WTC11 (cell line): Measurements from ENCODE around the gene FBXW2. TPM values are rescaled to one million over a fixed set of nuclear protein-coding genes. Genes with fewer than 3 reads are reported as not detected.
A peak's percentile ranks its signal among the peaks of the same experiment; 100 is the strongest.

ENCODE experiments used
- ATAC-seq: fragments of 200-7000 bp; cut with Tn5 transposase; 2 replicates; pipeline ENCODE4 v1.10.0; 2021; ENCODE audit warnings: mild to moderate bottlenecking, moderate library complexity
- CTCF ChIA-PET: fragments of 300-600 bp; sonication (Branson Sonifier 250); formaldehyde crosslinking; loops from one replicate; lab custom pipeline; 2021; ENCODE audit warnings: antibody characterized with exemption; lab: Charles Lee
- POLR2A ChIA-PET: fragments of 350-600 bp; sonication (Branson Sonifier 250); formaldehyde crosslinking; loops from one replicate; lab custom pipeline; 2021; ENCODE audit warnings: antibody characterized with exemption; lab: Charles Lee
- DNase-seq: peaks from one replicate; pipeline ENCODE4 v3.0.0; 2021; ENCODE audit warnings: low spot score
- H3K27ac Mint-ChIP-seq: 2 replicates; pipeline ENCODE4 v1.8.0; 2021; ENCODE audit warnings: mixed read lengths
- H3K27me3 Mint-ChIP-seq: 2 replicates; pipeline ENCODE4 v1.8.0; 2021; ENCODE audit warnings: low read depth, mild to moderate bottlenecking, moderate library complexity, mixed read lengths
- H3K36me3 Mint-ChIP-seq: 2 replicates; pipeline ENCODE4 v1.8.0; 2021; ENCODE audit warnings: mixed read lengths
- H3K4me1 Mint-ChIP-seq: 2 replicates; pipeline ENCODE4 v1.8.0; 2022; ENCODE audit warnings: mixed read lengths
- H3K4me3 Mint-ChIP-seq: 2 replicates; pipeline ENCODE4 v1.8.0; 2021; ENCODE audit warnings: mild to moderate bottlenecking, moderate library complexity, mixed read lengths
- H3K9me3 Mint-ChIP-seq: 2 replicates; pipeline ENCODE4 v1.8.0; 2021; ENCODE audit warnings: mixed read lengths
- ARID4B ChIP-seq: sonication (generic); formaldehyde crosslinking; IDR thresholded peaks from 2 replicates; pipeline ENCODE4 v1.8.0; 2023; ENCODE audit warnings: missing genetic modification reagents, mild to moderate bottlenecking, borderline replicate concordance
- ATF1 ChIP-seq: sonication (generic); formaldehyde crosslinking; IDR thresholded peaks from 2 replicates; pipeline ENCODE4 v1.8.1; 2023; ENCODE audit warnings: mild to moderate bottlenecking, moderate library complexity, missing genetic modification reagents
- CDX4 ChIP-seq: fragments of 250-450 bp; sonication (Bioruptor Pico); IDR thresholded peaks from 2 replicates; pipeline ENCODE4 v1.9.0; 2021; ENCODE audit warnings: moderate library complexity, mild to moderate bottlenecking, inconsistent platforms, borderline replicate concordance
- EMX1 ChIP-seq: fragments of 250-450 bp; sonication (Bioruptor Pico); IDR thresholded peaks from 2 replicates; pipeline ENCODE4 v1.8.0; 2021; ENCODE audit warnings: mild to moderate bottlenecking
- JUN ChIP-seq: sonication (generic); formaldehyde crosslinking; IDR thresholded peaks from 2 replicates; pipeline ENCODE4 v1.8.0; 2023; ENCODE audit warnings: mild to moderate bottlenecking, missing genetic modification reagents
- MXD4 ChIP-seq: fragments of 250-450 bp; sonication (Bioruptor Pico); IDR thresholded peaks from 2 replicates; pipeline ENCODE4 v1.8.0; 2021; ENCODE audit warnings: mild to moderate bottlenecking, moderate library complexity, borderline replicate concordance
- NR2C2 ChIP-seq: sonication (generic); formaldehyde crosslinking; IDR thresholded peaks from 2 replicates; pipeline ENCODE4 v1.8.0; 2022; ENCODE audit warnings: mild to moderate bottlenecking, missing genetic modification reagents
- NR3C1 ChIP-seq: sonication (generic); formaldehyde crosslinking; conservative IDR thresholded peaks from 2 replicates; pipeline ENCODE4 v1.8.1; 2023; ENCODE audit warnings: low read depth, mild to moderate bottlenecking, missing genetic modification reagents
- PREB ChIP-seq: sonication (generic); formaldehyde crosslinking; IDR thresholded peaks from 2 replicates; pipeline ENCODE4 v1.8.1; 2022; ENCODE audit warnings: mild to moderate bottlenecking, missing genetic modification reagents, moderate library complexity, borderline replicate concordance
- SOX15 ChIP-seq: fragments of 250-450 bp; sonication (Bioruptor Pico); IDR thresholded peaks from 2 replicates; pipeline ENCODE4 v1.9.0; 2021; ENCODE audit warnings: mild to moderate bottlenecking
- ZNF121 ChIP-seq: sonication (generic); formaldehyde crosslinking; IDR thresholded peaks from 2 replicates; pipeline ENCODE4 v1.8.0; 2023; ENCODE audit warnings: missing genetic modification reagents
- ZNF138 ChIP-seq: sonication (generic); formaldehyde crosslinking; conservative IDR thresholded peaks from 2 replicates; pipeline ENCODE4 v1.8.1; 2022; ENCODE audit warnings: mild to moderate bottlenecking, moderate library complexity, missing genetic modification reagents
- ZNF232 ChIP-seq: sonication (generic); formaldehyde crosslinking; IDR thresholded peaks from 2 replicates; pipeline ENCODE4 v1.8.0; 2022; ENCODE audit warnings: mild to moderate bottlenecking, missing genetic modification reagents
- ZNF317 ChIP-seq: sonication (generic); formaldehyde crosslinking; IDR thresholded peaks from 2 replicates; pipeline ENCODE4 v1.8.1; 2023; ENCODE audit warnings: low read depth, mild to moderate bottlenecking, moderate library complexity, missing genetic modification reagents, borderline replicate concordance
- ZNF423 ChIP-seq: fragments of 250-450 bp; sonication (Bioruptor Pico); IDR thresholded peaks from 2 replicates; pipeline ENCODE4 v2.1.2; 2022; ENCODE audit warnings: mild to moderate bottlenecking, moderate library complexity
- ZNF671 ChIP-seq: fragments of 250-450 bp; sonication (Bioruptor Pico); IDR thresholded peaks from 2 replicates; pipeline ENCODE4 v1.8.0; 2021; ENCODE audit warnings: mild to moderate bottlenecking
- total RNA-seq: library from RNA; stranded (reverse); gene quantifications from 3 replicates; pipeline ENCODE4 v1.2.3, GENCODE V29; 2021
- TF ChIP-seq, protein P1 (sequence below): fragments of 250-450 bp; sonication (Bioruptor Pico); IDR thresholded peaks from 2 replicates; pipeline ENCODE4 v2.1.2; 2022; ENCODE audit warnings: mild to moderate bottlenecking, moderate library complexity
- TF ChIP-seq, protein P2 (sequence below): sonication (generic); formaldehyde crosslinking; IDR thresholded peaks from 2 replicates; pipeline ENCODE4 v1.8.0; 2022; ENCODE audit warnings: mild to moderate bottlenecking, missing genetic modification reagents
- TF ChIP-seq, protein P3 (sequence below): sonication (generic); formaldehyde crosslinking; IDR thresholded peaks from 2 replicates; pipeline ENCODE4 v1.8.1; 2022; ENCODE audit warnings: missing genetic modification reagents, borderline replicate concordance
- TF ChIP-seq, protein P4 (sequence below): sonication (generic); formaldehyde crosslinking; IDR thresholded peaks from 2 replicates; pipeline ENCODE4 v1.8.0; 2022; ENCODE audit warnings: mild to moderate bottlenecking, missing genetic modification reagents

FBXW2 gene
- total RNA-seq, 1 experiment from 2014 or later, result 59.8 TPM

DNA sequence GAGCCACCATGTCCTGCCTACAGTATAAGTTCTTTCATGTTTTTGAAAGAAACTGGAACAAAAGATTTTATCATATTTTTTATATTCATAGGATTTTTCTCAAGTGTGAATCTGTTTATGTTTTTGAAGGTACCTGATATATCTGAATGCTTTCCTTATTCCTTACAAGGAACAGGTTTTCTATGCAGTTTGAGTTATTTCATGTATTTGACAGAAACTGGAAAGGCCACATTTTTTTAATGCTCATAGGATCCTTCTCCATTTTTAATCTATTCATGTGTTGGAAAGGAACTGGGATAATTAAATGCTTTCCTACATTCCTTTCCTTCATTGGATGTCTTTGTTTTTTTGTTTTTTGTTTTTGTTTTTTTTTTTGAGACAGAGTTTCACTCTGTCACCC lies 15.7 kb upstream of the FBXW2 start:
- Mint-ChIP-seq H3K9me3 (peaks cover 61% of the 10 kb centered on the region), H3K27ac (no peak overlapping the region), H3K4me3 (no peak overlapping the region), H3K4me1 (no peaks in the 10 kb centered on the region), H3K27me3 (peaks cover 14% of the 10 kb centered on the region), H3K36me3 (peaks cover 37% of the 10 kb centered on the region)
- CTCF ChIA-PET, result no interaction called here
- POLR2A ChIA-PET, result no interaction called here
- no peak for TF ChIP-seq NR3C1 (CRISPR knock-in tag)
- no peak for TF ChIP-seq ZNF671 (CRISPR knock-in tag)
- TF ChIP-seq EMX1 (CRISPR knock-in tag), result no peak
- TF ChIP-seq SOX15 (CRISPR knock-in tag), result no peak
- no peak for TF ChIP-seq MXD4 (CRISPR knock-in tag)
- TF ChIP-seq ATF1 (CRISPR knock-in tag), result no peak
- TF ChIP-seq, protein P1, sequence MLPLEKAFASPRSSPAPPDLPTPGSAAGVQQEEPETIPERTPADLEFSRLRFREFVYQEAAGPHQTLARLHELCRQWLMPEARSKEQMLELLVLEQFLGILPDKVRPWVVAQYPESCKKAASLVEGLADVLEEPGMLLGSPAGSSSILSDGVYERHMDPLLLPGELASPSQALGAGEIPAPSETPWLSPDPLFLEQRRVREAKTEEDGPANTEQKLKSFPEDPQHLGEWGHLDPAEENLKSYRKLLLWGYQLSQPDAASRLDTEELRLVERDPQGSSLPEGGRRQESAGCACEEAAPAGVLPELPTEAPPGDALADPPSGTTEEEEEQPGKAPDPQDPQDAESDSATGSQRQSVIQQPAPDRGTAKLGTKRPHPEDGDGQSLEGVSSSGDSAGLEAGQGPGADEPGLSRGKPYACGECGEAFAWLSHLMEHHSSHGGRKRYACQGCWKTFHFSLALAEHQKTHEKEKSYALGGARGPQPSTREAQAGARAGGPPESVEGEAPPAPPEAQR, result no peak
- no peak for TF ChIP-seq ZNF121 (CRISPR knock-in tag)
- TF ChIP-seq CDX4 (CRISPR knock-in tag), result no peak
- TF ChIP-seq, protein P2, sequence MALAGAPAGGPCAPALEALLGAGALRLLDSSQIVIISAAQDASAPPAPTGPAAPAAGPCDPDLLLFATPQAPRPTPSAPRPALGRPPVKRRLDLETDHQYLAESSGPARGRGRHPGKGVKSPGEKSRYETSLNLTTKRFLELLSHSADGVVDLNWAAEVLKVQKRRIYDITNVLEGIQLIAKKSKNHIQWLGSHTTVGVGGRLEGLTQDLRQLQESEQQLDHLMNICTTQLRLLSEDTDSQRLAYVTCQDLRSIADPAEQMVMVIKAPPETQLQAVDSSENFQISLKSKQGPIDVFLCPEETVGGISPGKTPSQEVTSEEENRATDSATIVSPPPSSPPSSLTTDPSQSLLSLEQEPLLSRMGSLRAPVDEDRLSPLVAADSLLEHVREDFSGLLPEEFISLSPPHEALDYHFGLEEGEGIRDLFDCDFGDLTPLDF (CRISPR knock-in tag), result no peak
- no peak for TF ChIP-seq ARID4B (CRISPR knock-in tag)
- TF ChIP-seq, protein P3, sequence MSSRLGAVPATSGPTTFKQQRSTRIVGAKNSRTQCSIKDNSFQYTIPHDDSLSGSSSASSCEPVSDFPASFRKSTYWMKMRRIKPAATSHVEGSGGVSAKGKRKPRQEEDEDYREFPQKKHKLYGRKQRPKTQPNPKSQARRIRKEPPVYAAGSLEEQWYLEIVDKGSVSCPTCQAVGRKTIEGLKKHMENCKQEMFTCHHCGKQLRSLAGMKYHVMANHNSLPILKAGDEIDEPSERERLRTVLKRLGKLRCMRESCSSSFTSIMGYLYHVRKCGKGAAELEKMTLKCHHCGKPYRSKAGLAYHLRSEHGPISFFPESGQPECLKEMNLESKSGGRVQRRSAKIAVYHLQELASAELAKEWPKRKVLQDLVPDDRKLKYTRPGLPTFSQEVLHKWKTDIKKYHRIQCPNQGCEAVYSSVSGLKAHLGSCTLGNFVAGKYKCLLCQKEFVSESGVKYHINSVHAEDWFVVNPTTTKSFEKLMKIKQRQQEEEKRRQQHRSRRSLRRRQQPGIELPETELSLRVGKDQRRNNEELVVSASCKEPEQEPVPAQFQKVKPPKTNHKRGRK (CRISPR knock-in tag), result no peak
- TF ChIP-seq ZNF423, result no peak
- no peak for TF ChIP-seq JUN (CRISPR knock-in tag)
- no peak for ATAC-seq
- no peak for DNase-seq

DNA sequence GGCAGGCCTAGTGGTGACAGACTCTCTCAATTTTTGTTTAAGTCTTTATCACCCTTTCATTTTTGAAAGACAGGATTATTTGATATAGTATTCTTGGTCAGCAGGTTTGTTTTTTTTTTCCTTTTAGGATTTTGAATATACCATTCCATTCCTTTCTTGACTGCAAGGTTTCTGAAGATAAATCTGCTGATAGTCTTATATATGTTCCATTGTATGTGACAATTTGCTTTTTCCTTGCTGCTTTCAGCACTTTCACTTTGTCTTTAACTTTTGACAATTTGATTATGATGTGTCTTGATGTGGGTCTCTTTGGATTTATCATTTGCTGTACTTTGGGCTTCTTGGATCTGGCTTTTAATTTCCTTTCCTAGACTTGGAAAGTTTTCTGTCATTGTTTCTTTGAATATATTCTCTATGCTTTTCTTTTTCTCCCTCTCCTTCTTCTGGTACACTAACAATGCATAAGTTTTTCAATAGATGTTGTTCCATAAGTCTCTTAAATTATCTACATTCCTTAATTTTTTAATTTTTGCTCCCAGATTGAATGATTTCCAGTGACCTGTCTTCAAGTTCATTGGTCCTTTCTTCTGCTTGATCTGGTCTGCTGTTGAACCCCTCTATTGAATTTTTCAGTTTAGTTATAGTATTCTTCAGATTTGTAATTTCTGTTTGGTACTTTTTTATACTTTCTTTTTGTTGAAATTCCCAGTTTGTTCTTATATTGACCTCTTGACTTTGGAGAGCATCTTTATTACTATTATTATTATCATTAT lies 14.6 kb upstream of the FBXW2 start:
- no peak for DNase-seq
- ATAC-seq, result no peak
- TF ChIP-seq ZNF317, result peak; percentile 52; the same call in 1 of the 2 replicates
- TF ChIP-seq, protein P4, sequence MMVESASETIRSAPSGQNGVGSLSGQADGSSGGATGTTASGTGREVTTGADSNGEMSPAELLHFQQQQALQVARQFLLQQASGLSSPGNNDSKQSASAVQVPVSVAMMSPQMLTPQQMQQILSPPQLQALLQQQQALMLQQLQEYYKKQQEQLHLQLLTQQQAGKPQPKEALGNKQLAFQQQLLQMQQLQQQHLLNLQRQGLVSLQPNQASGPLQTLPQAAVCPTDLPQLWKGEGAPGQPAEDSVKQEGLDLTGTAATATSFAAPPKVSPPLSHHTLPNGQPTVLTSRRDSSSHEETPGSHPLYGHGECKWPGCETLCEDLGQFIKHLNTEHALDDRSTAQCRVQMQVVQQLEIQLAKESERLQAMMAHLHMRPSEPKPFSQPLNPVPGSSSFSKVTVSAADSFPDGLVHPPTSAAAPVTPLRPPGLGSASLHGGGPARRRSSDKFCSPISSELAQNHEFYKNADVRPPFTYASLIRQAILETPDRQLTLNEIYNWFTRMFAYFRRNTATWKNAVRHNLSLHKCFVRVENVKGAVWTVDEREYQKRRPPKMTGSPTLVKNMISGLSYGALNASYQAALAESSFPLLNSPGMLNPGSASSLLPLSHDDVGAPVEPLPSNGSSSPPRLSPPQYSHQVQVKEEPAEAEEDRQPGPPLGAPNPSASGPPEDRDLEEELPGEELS, result no peak
- TF ChIP-seq PREB (CRISPR knock-in tag), result no peak
- no peak for TF ChIP-seq NR2C2
- TF ChIP-seq ZNF138, result no peak
- TF ChIP-seq ZNF232 (CRISPR knock-in tag), result no peak
- TF ChIP-seq, all 79 proteins: peak for 1
- peaks cover 64% of the 10 kb centered on the region for H3K9me3 Mint-ChIP-seq
- no peaks in the 10 kb centered on the region for H3K4me1 Mint-ChIP-seq
- ChIA-PET CTCF (interaction anchor here (0.7 kb wide), 1 partner anchor 78 kb away, joined by 3 read pairs; no protein-coding TSS in a partner anchor), POLR2A (no interaction called here)
- no peak overlapping the region for H3K27ac Mint-ChIP-seq
- peaks cover 14% of the 10 kb centered on the region for H3K27me3 Mint-ChIP-seq
- H3K36me3 Mint-ChIP-seq, result peaks cover 37% of the 10 kb centered on the region
- no peak overlapping the region for H3K4me3 Mint-ChIP-seq
